ENCODE data around the gene PIGN. TPM values are rescaled to one million over a fixed set of nuclear protein-coding genes. Genes with fewer than 3 reads are reported as not detected.

Gene PIGN
- total and polyA plus RNA-seq, 2 donors (not counting 1 experiment from before 2014, with no cell fraction given) = 2.7 to 37.3 TPM

GRCh38 chr18:62138461-62139235, 48.2 kb downstream of the PIGN start:
- ChIA-PET POLR2A (no interaction called here), CTCF (no interaction called here)
- no peaks in the 10 kb centered on the region for H3K9me3 Mint-ChIP-seq (ENCODE audit: insufficient read depth)
- Histone ChIP-seq H3K36me3 (replicated peaks in 1 of 2; ENCODE audit: control extremely low read depth in 1 of 2, control insufficient read depth in 1 of 2, extremely low read depth in 1 of 2, insufficient read depth in 2 of 2, low read length in 1 of 2) (peaks cover 3 to 5% of the 10 kb centered on the region in 2 experiments), H3K27ac (ENCODE audit: low read length in 2 of 2) (no peak overlapping the region), H3K4me1 (ENCODE audit: control insufficient read depth in 2 of 2, insufficient read depth in 2 of 2, low read length in 2 of 2) (no peaks in the 10 kb centered on the region), H3K9me3 (ENCODE audit: control extremely low read depth in 1 of 3, control insufficient read depth in 2 of 3, insufficient read depth in 1 of 3, low read length in 2 of 3) (no peaks in the 10 kb centered on the region), H3K4me3 (ENCODE audit: control extremely low read depth in 1 of 5, extremely low read depth in 1 of 5, insufficient read depth in 1 of 5, low read depth in 2 of 5, low read length in 4 of 5) (no peak overlapping the region), H2AFZ (ENCODE audit: insufficient read depth, low read depth, low read length, poor library complexity, severe bottlenecking) (no peak overlapping the region), H3K4me2 (replicated peaks; ENCODE audit: low read depth, low read length, poor library complexity, severe bottlenecking) (no peak overlapping the region), H4K20me1 (ENCODE audit: control insufficient read depth, insufficient read depth, low read length, poor library complexity, severe bottlenecking) (no peaks in the 10 kb centered on the region), H3K27me3 (replicated peaks in 1 of 4; ENCODE audit: control extremely low read depth in 1 of 4, control insufficient read depth in 3 of 4, insufficient read depth in 4 of 4, low read length in 3 of 4) (no peaks in the 10 kb centered on the region), H3K79me2 (ENCODE audit: control insufficient read depth, insufficient read depth, low read length) (no peaks in the 10 kb centered on the region), H3K9ac (ENCODE audit: low read length) (no peak overlapping the region)
- no peak for ATAC-seq (ENCODE audit: low read depth)
- TF ChIP-seq CTCF (IDR thresholded peaks at IDR 0.05) (no peak), EZH2 (IDR thresholded peaks at IDR 0.05; ENCODE audit: borderline replicate concordance, insufficient read depth, low read depth, low read length, poor library complexity, severe bottlenecking) (no peak)
- DNase-seq = no peak
- no peak overlapping the region for H3K4me3 Mint-ChIP-seq
- intact Hi-C loops (cut with micrococcal nuclease) = no loop called here
- WGBS (ENCODE audit: insufficient coverage) = no CpG with 5 or more reads among the region's 2 CpGs
- no peaks in the 10 kb centered on the region for H3K4me1 Mint-ChIP-seq
- no peak overlapping the region for H3K27ac Mint-ChIP-seq
- no peaks in the 10 kb centered on the region for H3K27me3 Mint-ChIP-seq

GRCh38 chr18:62131301-62131909, 55.5 kb downstream of the PIGN start:
- no peaks in the 10 kb centered on the region for H3K27me3 ChIP-seq (replicated peaks in 1 of 4; ENCODE audit: control extremely low read depth in 1 of 4, control insufficient read depth in 3 of 4, insufficient read depth in 4 of 4, low read length in 3 of 4)
- H3K4me1 ChIP-seq (ENCODE audit: control insufficient read depth in 2 of 2, insufficient read depth in 2 of 2, low read length in 2 of 2) = no peaks in the 10 kb centered on the region
- H3K9ac ChIP-seq (ENCODE audit: low read length) = no peak overlapping the region
- no peak overlapping the region for H3K4me2 ChIP-seq (replicated peaks; ENCODE audit: low read depth, low read length, poor library complexity, severe bottlenecking)
- no peaks in the 10 kb centered on the region for H4K20me1 ChIP-seq (ENCODE audit: control insufficient read depth, insufficient read depth, low read length, poor library complexity, severe bottlenecking)
- H3K4me3 ChIP-seq (ENCODE audit: control extremely low read depth in 1 of 5, extremely low read depth in 1 of 5, insufficient read depth in 1 of 5, low read depth in 2 of 5, low read length in 4 of 5) = no peak overlapping the region
- Mint-ChIP-seq H3K4me1 (no peaks in the 10 kb centered on the region), H3K27ac (no peak overlapping the region), H3K4me3 (no peak overlapping the region), H3K9me3 (ENCODE audit: insufficient read depth) (no peaks in the 10 kb centered on the region), H3K27me3 (no peaks in the 10 kb centered on the region)
- H3K9me3 ChIP-seq (ENCODE audit: control extremely low read depth in 1 of 3, control insufficient read depth in 2 of 3, insufficient read depth in 1 of 3, low read length in 2 of 3) = no peaks in the 10 kb centered on the region
- peak; percentile 96 for TF ChIP-seq CTCF (IDR thresholded peaks at IDR 0.05)
- no peak for TF ChIP-seq EZH2 (IDR thresholded peaks at IDR 0.05; ENCODE audit: borderline replicate concordance, insufficient read depth, low read depth, low read length, poor library complexity, severe bottlenecking)
- ChIA-PET CTCF (interaction anchor here (0.6 to 1.7 kb wide), 16 partner anchors 9 to 809 kb away, joined by 3 to 12 read pairs (median 4); no protein-coding TSS in a partner anchor), POLR2A (no interaction called here)
- no CpG with 5 or more reads among the region's 2 CpGs for WGBS (ENCODE audit: insufficient coverage)
- DNase-seq (peak; percentile 56), ATAC-seq (ENCODE audit: low read depth) (no peak)
- no peak overlapping the region for H2AFZ ChIP-seq (ENCODE audit: insufficient read depth, low read depth, low read length, poor library complexity, severe bottlenecking)
- no peaks in the 10 kb centered on the region for H3K79me2 ChIP-seq (ENCODE audit: control insufficient read depth, insufficient read depth, low read length)
- peaks cover 0 to 4% of the 10 kb centered on the region in 2 experiments for H3K36me3 ChIP-seq (replicated peaks in 1 of 2; ENCODE audit: control extremely low read depth in 1 of 2, control insufficient read depth in 1 of 2, extremely low read depth in 1 of 2, insufficient read depth in 2 of 2, low read length in 1 of 2)
- H3K27ac ChIP-seq (ENCODE audit: low read length in 2 of 2) = no peak overlapping the region
- intact Hi-C loops (cut with micrococcal nuclease) = no loop called here

All from B cell (primary cell).